Activated CD4-positive, CD25-positive, alpha-beta regulatory T cell (primary cell): ENCODE measurements around the gene ESRRA.
A peak's percentile ranks its signal among the peaks of the same experiment; 100 is the strongest.

ENCODE experiments used
- DNase-seq, 4 experiments: peaks; one replicate each; lab custom pipeline; 2025; lab: John Stamatoyannopoulos, UW

ESRRA gene

DNA sequence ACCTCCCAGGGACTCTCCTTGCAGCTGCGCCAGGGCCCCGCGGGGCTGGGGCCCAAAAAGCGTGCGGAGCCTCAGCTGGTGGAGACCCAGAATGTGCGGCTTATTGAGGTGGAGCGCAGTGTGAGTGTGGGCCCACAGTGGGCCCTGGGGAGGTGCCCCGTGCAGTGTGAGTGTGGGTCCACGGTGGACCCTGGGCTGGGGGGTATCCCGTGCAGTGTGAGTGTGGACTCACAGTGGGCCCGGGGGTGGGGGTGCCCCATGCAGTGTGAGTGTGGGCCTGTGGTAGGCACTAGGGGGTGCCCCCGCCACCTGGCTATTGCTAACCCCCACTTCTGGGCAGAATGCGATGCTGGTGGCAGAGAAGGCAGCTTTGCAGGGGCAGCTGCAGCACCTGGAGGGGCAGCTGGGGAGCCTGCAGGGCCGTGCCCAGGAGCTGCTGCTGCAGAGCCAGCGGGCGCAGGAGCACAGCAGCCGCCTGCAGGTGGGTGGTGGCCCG lies 45.9 kb downstream of the ESRRA start:
- DNase-seq, result no peak

DNA sequence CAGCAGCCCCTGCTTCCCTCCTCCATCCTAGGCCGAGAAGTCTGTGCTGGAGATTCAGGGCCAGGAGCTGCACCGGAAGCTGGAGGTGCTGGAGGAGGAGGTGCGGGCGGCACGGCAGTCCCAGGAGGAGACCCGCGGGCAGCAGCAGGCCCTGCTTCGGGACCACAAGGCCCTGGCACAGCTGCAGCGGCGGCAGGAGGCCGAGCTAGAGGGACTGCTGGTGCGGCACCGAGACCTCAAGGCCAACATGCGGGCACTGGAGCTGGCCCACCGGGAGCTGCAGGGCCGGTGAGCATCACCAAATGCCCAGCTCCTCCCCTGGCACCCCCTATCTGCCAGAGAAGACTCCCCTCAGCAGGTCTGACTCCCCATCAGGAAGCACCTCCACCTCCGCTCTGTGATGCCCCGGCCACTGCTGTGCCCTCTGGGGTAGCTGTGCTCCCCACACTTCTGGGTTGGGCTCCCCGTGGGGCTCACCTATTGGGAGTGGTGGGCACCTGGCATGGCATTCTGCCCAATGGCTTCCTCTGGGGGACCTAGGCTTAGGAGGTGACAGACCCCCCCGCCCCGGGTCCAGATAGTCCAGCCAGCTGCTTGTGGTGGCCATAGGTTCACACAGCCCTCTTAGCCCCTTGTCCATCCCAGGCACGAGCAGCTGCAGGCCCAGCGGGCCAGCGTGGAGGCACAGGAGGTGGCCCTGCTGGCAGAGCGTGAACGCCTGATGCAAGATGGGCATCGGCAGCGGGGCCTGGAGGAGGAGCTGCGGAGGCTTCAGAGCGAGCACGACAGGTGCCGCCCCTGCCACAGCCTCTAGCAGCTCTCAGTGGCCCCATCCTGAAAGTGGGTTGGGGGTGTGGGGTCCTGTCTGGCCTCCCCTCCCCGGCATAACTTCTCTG lies 47.0 kb downstream of the ESRRA start:
- DNase-seq, result no peak

DNA sequence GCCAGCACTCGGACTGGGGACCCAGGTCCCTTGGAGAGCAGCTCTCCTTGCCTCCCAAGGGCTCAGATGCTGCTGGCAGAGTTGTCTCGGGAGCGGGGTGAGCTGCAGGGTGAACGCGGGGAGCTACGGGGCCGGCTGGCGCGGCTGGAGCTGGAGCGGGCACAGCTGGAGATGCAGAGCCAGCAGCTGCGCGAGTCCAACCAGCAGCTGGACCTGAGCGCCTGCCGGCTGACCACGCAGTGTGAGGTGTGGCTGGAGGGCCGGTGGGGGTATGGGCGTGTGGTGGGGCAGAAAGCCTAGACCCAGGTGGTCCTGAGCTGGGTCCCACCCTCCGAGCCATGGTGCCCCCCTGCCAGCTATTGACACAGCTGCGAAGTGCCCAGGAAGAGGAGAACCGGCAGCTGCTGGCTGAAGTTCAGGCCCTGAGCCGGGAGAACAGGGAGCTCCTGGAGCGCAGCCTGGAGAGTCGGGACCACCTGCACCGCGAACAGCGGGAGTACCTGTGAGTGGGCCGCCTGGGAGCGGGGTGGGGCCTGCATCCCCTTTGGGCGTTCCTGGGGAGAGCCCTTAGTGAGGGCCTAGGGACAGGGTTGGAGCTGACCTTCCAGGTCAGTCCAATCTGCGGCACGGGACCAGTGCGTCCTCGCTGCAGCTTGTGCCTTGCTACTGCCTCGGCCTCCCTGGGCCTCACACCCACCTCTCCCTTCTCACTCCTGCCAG lies 47.8 kb downstream of the ESRRA start:
- no peak for DNase-seq

DNA sequence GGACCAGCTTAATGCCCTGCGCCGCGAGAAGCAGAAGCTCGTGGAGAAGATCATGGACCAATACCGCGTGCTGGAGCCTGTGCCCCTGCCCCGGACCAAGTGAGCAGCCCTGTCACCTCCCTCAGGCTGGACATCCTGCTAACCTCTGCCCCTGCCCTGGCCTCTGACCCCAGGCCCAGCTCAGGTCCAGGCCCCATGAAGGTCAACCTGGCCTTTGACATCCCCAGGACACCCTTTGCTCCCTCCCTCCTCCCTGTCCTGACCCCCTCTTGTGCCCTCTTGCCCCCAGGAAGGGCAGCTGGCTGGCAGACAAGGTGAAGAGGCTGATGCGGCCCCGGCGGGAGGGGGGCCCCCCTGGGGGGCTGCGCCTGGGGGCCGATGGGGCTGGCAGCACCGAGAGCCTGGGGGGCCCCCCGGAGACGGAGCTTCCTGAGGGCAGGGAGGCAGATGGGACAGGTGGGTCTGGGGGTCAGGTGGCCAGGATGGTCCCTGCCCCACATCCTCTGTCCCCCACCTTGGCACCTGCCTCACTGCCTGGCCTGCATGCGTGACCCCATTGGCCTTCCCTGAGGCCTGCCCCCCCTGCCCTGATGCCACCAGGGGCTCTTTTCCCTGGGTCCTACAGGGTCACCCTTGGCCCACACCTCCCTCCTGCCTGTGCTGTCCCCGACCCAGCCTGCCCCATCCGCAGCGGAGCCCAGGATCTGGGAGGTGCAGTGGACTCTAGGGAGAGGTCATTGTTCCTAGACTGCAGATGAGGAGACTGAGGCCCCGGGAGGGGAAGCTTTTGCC lies 48.6 kb downstream of the ESRRA start:
- no peak for DNase-seq

DNA sequence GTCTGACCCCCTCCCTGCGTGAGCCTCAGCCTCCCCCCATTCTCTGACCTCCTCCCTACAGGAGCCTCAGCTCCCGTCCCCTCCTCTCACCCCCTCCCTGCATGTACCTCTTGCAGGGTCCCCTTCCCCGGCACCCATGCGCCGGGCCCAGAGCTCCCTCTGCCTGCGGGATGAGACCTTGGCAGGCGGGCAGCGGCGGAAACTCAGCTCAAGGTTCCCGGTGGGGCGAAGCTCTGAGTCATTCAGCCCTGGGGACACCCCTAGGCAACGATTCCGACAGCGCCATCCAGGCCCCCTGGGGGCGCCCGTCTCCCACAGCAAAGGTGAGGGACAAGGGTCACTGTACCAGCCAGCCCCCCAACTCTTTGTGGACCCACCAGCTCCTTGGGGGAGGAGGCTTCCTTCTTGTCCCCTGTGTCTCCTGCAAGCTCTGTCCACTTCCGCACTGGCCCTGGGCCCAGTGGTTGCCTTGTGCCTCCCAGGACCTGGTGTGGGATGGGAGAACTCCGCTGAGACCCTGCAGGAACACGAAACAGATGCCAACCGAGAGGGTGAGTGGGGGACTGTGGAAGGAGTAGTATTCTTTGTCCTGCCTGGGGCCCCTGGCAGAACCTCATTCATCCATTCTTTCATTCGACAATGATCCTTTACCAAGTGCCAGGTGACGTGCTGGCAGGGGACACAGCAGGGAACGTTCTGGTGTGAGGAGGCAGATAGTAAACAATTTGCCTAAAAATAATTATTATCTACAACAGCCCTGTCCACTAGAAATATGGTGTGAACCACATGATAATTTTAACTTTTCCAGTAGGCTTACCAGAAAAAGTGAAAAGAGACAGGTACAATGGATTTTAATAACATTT lies 50.0 kb downstream of the ESRRA start:
- no peak for DNase-seq

DNA sequence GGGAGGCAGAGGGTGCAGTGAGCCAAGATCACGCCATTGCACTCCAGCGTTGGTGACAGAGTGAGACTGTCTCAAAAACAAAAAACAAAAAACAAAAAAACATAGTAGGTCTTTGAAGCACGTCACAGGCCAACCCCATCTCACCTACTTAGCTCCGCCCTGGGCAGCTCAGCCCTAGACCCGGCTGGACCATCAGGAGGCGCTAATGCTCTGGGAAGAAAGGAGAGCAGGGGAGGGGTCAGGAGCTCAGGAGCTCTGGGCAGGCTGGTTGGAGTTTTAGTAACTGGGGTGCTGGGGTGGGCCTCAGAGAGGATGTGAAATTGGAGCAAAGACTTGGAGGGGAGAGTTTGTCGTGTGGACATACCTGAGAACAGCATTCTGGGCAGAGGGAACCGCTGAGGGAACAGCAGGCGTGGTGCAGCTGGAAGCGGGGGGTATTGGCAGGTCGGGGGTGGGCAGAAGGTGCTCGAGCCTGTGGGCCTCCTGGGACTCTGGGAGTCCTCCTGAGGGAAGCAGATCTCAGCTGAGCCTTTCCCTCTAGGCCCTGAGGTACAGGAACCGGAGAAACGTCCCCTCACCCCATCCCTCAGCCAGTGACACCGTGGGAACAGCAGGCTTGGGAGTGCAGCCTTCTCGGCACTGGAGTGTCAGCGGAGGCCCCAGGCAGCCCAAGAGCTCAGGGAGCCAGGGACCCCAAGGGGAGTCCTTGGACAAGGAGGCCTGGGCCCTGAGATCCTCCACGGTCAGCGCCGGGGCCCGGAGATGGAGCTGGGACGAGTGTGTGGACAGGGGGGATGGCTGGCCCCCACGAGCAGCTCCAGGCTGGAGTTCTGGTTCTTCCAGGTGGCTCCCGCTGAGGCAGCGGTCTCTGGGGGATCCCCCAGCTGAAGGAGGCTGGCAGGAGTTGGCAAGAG lies 51.4 kb downstream of the ESRRA start:
- no peak for DNase-seq

DNA sequence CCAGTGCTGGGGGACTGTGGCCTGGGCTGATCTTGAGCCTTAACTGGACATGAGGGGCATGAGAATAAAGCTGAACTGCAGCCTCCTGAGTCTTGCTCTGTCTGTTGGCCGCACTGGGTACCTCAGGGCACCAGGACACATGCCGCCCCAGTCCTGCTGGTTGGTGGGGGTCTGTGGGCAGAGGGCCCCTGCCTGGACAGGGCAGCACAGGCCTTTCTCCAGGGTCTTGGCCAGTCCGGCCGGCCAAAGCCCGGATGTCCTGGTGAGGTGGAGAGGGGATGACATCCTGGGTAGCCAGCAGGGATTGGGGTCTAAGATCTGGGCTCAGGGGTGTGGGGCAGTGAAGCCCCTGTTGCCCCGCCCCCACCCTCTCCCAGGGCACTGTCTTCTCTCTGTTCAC lies 52.1 kb downstream of the ESRRA start:
- no peak for DNase-seq

DNA sequence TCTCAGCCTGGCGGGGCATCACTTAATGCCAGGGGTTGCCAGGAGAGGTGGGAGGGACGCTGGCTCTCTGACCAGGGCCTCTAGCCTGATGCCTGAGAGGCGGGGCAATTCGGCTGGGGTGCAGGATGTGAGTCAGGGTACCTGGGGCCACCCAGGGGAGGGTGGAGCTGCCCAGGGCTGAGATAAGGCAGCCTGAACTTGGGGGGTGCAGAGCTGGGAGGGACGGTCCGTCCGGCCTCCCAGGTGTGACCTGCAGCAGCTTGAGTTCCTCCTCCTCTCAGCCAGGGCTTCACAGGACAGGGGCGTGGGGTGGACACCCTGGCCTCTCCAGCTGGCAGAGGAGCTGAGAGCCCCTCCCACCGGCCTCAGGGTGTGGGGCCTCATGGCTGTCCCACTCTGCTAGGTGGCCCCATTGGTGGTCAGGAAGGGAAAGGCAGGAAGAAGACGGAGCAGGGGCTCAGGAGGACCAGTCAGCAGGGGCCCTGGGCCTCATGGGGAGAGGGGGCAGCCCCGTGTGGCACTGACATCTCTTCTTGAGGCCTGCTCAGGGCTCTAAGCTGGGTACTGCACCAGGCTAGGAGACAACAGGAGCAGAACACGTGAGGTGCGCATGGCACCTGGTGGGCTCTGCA lies 52.7 kb downstream of the ESRRA start:
- DNase-seq, result peak in 1 of 4 experiments; percentile 37

DNA sequence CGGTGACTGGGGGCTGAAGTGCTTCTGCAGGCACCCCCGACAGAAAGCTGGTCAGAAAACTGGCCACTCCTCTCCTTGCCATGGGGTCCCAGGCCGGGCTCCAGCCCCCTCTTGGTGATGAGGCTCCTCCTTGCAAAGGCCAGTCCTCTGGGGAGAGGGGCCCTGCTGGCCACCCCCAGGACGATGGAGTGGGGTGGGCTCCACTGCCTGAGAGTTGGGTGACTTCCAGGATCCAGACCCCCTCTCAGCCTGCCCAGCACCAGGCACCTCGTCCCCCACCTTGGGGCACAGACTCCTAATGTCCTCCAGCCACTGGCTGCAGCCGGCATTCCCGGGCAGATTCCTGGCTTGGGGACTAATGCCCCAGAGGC lies 53.2 kb downstream of the ESRRA start:
- DNase-seq, result no peak

DNA sequence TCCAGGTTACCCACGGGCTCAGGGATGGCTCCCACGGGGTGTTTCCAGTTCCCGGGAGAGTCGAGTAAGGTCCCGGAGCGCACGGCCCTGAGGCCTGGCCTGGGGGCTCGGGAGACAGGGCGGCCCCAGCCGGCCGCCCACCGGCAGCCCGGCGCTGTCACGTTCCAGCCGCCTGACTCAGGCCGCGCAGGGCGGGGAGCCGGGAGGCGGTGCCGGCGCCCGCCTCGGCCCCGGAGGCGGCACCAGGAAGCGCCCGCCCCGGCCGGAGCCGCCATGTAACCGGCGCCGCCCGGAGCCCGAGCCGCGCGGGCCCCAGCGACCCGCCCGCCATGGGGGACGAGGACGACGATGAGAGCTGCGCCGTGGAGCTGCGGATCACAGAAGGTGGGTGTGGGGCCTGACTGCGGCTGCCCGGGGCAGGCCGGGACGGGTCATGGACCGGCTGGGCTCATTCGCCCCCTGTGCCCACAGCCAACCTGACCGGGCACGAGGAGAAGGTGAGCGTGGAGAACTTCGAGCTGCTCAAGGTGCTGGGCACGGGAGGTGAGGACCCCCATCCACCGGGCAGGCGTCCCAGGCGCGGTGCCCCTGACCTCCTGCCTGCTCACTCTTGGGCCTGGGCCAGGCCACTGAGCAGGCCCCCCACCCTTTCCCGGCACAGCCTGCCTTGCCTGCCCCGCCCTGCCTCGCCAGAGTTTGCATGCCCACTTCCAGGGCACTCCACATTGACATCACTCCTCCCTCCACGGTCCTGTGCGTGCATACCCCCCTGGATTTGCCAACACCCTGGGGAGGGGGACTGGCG lies 53.8 kb downstream of the ESRRA start, which contains the start of gene RPS6KA4:
TSS of gene RPS6KA4 (plus strand) at position 256 of the 805 bp plus-strand sequence. CDS start at position 330, 74 bp downstream.
- DNase-seq, result peak in 2 of 4 experiments; percentile 21 to 22

DNA sequence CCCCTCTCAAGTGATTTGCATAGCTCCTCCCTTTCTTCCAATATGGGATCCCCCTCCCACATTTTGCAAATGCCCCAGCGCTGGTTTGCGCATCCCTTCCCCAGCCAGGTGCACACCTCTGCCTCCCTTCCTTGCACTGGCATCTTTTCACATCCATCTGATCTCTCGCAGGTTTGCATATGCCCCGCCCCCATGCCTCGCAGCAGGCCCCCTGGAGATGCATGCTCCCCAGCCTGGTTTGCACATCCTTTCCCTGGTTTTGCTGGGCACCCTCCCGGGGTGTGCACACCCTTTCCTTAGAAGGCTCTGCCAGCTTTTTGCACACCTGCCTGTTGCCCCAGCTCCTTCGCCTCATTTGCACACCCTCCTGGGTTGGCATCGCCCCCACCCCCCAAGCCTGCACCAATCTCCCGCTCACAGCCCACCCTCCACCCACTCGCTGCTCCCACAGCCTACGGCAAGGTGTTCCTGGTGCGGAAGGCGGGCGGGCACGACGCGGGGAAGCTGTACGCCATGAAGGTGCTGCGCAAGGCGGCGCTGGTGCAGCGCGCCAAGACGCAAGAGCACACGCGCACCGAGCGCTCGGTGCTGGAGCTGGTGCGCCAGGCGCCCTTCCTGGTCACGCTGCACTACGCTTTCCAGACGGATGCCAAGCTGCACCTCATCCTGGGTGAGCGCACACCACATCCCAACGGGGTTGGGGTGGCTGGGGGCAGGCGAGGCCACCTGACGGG lies 54.6 kb downstream of the ESRRA start:
- DNase-seq, result no peak

DNA sequence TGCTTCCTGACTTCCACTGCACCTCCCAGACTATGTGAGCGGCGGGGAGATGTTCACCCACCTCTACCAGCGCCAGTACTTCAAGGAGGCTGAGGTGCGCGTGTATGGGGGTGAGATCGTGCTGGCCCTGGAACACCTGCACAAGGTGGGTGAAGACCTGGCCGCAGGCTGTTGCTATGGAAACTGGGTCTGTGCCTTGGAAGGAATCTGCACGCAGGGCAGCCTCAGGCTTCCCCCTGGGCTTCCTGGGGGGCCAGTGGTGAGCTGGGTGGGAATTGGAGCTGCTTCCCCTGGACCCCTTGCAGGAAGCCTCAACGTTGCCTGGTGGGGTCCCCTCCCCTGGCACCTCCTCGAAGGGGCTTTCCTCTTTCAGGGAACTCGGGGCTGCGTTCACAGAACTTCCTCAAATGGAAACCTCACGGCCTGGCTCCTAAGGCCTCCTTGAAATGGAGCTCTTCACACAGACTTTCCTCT lies 55.2 kb downstream of the ESRRA start:
- DNase-seq, result no peak

DNA sequence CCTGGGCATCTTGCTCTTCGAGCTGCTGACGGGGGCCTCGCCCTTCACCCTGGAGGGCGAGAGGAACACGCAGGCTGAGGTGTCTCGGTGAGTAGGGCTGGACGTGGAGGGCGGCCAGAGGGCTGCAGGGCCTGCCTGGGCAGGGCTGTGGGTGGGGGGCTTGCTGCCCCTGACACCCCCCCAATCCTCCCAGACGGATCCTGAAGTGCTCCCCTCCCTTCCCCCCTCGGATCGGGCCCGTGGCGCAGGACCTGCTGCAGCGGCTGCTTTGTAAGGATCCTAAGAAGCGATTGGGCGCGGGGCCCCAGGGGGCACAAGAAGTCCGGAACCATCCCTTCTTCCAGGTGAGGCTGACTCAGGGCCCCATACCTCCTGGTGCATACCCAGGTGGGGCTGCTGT lies 56.3 kb downstream of the ESRRA start:
- no peak for DNase-seq

DNA sequence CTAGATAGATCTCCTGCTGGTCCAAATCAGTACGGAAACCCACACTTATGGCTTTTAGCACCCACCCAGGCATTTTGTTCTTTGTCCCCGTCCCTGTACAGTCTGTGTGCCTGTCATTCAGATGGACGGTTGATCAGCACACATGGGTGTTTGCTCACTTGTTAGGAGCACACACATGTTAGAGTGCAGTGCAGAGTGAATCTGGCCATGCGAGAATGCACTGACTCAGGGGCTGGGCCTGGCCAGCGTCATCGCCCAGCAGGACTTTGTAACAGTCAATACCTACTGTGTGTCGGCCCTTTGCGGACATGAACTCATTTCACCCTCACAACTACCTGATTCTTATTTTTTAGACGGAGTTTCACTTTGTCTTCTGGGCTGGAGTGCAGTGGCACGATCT lies 57.0 kb downstream of the ESRRA start:
- no peak for DNase-seq

DNA sequence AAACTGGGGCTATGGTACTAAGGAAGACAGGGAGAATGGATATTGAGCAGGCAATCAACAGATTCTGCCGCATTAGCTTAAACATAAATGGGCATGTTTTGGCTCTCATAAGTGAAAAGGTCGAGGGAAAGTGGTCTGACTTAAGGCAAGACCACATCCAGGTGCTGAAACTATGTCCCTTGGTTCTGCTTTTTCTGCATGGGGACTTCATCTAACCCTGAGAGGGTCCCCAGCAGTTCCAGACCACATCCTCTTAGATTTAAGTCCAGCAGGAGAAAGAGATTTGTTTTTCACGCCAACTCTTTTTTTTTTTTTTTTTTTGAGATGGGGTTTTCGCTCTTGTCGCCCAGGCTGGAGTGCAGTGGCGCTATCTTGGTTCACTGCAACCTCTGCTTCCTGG lies 59.1 kb downstream of the ESRRA start:
- DNase-seq, result no peak

DNA sequence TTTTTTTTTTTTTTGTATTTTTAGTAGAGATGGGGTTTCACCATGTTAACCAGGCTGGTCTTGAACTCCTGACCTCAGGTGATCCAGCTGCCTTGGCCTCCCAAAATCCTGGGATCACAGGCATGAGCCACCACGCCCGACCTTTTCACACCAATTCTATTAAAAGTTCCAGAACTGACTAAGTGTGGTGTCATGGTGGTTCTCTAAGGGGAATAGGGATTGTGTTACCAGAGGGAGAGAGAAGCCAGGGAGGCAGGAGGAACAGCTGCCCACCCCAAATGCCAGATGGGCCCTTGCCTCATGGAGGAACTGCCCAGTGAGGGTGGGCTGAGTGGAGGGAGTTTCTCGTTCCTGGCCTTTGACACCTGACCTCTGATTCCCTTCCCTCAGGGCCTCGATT lies 59.6 kb downstream of the ESRRA start:
- DNase-seq, result no peak
